ENCODE results near the gene HMGN1.

Gene HMGN1

DNA sequence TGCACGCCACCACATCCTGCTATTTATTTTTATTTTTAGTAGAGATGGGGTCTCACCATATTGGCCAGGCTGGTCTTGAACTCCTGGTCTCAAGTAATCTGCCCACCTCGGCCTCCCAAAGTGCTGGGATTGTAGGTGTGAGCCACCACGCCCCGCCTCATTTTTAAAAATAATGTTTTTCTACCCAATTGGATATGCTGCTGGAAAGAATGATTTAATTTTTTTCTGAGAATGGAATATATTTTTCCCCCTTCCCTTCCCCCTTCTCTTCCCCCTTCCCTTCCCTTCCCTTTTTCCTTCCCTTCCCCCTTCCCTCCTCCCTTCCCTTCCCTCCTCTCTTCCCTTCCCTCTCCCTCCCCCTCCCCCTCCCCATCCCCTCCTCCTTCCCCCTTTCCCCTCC is 17.7 kb upstream of the HMGN1 start:
- DNase-seq = no peak

- no peak for DNase-seq
Observed at GRCh38 chr21:39364949-39365348, 16.1 kb upstream of the HMGN1 start.

DNA sequence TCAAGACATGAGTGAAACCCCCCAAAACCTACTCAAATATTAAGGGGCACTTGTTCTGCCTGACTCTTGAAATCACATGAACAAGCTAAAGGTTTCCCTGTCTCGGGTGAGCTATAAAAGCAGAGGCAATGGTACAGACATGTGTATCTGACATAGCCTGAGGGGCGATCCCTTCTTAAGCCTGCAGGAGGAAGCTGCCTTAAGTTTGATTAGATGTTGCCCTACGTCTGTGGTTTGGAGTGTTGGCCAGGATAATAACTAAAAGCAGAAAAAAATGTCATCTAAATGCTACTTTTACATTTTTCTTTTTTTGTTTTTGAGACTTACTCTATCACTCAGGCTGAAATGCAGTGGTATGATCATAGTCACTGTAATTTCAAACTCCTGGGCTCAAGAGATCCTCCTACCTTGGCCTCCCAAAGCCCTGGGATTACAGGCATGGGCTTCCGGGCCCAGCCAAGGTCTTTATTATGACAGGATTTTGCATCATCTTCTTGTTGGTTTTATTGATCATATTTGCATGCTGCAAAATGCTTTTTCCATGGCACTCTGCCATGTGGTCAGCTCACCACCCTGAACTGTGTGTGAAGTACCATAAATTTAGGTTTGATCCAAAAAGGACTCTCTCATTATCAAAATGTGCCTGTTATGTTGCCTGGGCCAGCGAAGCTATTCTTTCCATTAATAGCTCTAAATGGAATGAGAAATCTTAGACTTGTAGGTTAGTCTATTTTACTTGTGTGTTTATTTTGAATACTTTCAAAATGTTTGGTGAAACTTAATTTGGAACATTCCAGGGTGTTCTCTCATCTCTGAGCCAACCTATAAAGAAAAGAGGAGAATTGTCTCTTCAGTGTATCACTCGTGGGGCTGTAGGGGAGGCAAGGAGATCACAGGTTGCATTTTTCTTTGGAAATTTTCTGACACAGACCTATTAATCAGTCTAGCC is 15.0 kb upstream of the HMGN1 start:
- no peak for DNase-seq

- DNase-seq = no peak
Observed at GRCh38 chr21:39362733-39363132, 13.8 kb upstream of the HMGN1 start.

DNA sequence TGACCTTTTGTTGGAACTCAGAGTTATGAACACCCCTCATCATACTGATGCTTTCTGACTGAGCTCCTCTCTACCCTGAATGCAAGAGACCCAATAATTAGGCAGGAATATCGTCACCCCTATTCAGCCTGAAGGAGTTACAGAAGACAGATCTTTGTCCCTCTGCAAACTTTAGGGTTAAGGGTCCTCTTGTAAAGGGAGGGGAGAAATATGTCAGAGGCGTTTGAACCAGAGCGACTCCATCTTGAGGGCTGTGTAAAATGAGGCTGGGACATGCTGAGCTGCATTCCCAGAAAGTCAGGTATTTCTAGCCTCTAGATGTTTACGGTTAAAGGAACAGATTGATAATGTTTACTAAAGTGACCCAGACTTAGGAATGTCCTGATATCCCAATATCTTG is 10.5 kb upstream of the HMGN1 start:
- no peak for DNase-seq

- DNase-seq = no peak
Observed at GRCh38 chr21:39353295-39353694, 4.4 kb upstream of the HMGN1 start.

- no peak for DNase-seq
Observed at GRCh38 chr21:39350094-39351005, 1.5 kb upstream of the HMGN1 start.

DNA sequence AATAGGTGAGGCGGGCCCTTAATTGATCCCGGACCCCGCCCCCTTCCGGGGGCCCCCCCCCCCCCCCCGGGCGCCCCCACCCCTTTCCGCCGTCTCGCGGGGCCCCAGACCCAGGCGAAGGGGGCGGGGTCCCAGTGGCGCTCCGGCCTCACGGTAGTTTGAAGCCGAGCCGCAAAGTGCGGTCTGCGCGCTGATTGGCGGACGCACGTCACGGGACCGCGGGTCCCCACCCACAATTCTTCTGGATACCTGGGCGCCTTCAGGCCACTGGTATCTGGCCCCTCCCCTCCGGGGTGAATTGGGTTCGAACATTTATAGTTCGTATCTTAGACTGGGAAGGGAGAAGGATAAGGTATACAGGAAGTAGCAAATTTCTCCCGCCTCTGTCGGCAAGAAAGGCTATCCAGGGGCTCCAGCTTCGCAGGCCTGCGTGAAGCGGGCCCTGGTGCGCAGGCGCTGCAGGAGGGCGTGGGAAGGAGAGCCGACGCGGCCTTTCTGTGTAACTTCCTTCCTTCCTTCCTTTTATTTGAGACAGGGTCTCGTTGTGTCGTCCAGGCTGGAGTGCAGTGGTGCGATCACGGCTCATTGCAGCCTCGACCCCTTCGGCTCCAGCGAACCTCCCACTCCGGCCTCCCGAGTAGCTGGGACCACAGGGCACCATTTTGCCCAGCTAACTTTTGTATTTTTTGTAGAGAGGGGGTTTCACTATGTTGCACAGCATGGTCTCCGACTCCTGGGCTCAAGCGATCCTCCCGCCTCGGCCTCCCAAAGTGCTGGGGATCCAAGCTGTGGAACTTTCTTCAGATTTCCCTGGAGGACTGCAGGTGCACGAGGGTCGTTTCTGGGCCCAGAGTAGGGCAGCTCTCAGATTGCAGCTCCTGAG is 564 bp upstream of the HMGN1 start:
- DNase-seq = peak; percentile 94 to 98

DNA sequence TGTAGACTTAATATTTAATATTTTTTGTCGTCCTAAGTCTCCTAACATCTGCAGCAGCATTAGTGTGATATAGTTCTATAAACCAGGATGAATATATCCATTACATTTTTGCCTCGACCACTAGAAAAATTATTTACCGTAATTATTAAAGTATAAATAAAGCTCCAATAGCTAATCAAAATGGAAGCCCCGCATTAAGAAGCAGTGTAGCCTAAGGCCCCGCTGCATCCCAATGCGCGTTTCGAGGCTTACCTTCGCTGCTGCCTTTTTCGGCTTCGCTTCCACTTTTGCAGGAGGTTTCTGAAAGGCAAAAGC is 891 bp downstream of the HMGN1 start:
- DNase-seq = no peak

GRCh38 chr21:39347537-39347936 is 1.4 kb downstream of the HMGN1 start:
- DNase-seq = no peak

GRCh38 chr21:39346671-39347331 is 2.1 kb downstream of the HMGN1 start:
- no peak for DNase-seq

DNA sequence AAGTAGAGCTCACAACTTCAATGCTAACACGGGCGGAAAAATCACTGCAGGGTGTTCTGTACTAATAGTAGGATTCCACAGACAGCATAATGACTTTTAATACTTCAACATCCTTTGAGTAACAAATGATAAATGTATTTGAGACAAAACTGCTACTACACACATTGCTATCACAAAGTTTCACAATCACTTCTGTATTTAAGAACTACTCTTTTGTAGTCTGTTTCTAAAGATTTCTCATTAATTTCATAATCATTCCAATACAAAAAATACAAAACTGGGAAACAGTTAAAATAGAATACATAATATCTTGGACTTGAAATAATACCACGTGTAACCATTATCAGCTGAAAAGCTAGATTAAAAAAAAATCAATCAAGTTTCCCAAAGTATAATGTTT is 2.7 kb downstream of the HMGN1 start:
- no peak for DNase-seq

- DNase-seq = no peak
Observed at GRCh38 chr21:39345440-39345839, 3.4 kb downstream of the HMGN1 start.

DNA sequence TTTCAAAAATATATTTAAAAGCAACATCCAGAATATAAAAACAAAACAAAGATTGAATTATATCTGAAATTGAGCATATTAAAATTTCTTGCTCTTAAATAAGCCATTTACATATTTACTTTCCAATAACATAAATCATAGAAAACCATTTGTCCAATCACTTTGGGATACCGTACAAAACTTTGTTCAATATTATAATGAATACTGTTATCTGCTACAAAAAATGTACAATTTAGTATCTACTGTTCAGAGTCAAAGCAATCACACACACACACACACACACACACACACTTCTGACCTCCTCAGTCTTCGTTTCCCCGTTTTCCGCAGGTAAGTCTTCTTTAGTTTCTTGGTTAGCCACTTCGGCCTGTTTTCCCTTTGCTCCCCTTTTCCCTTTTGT is 4.0 kb downstream of the HMGN1 start:
- DNase-seq = no peak

GRCh38 chr21:39341249-39341923 is 7.5 kb downstream of the HMGN1 start:
- no peak for DNase-seq

DNA sequence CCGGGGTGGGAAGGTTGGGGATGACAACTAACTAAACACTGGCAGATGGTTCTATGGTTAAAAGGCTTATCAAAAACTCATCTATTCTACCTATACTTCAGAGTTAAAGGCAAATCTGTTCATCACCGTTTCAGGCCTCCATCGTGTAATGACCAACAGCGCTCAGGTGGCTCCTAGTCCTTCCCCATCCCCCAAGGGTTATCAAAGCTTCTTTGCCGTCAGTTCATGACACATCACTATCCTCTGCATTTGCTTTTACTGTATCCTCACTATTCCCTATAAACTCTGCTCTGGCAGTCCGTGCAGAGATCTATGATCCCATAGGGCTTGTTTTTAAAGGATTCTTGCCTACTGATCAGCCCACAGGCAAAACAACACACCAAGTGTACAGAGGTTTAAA is 8.2 kb downstream of the HMGN1 start:
- no peak for DNase-seq

DNA sequence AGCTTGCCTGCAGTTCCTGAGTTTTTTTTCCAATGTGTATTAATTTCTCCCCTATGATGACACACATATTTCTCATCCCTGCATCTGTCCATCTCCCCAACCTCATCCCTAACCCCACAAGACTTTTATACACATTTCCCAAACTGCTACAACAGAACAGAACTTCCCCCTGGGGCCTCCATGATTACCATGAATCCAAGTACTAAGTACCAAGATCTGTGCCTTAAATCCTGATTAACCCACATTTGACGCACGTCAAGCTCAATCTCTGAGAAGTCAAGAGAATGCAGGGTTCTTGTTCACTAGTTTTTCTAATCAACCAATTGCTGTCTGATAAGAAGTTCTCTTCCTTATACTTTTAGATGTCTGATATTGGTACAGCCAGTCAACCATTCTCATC is 9.7 kb downstream of the HMGN1 start:
- no peak for DNase-seq

DNA sequence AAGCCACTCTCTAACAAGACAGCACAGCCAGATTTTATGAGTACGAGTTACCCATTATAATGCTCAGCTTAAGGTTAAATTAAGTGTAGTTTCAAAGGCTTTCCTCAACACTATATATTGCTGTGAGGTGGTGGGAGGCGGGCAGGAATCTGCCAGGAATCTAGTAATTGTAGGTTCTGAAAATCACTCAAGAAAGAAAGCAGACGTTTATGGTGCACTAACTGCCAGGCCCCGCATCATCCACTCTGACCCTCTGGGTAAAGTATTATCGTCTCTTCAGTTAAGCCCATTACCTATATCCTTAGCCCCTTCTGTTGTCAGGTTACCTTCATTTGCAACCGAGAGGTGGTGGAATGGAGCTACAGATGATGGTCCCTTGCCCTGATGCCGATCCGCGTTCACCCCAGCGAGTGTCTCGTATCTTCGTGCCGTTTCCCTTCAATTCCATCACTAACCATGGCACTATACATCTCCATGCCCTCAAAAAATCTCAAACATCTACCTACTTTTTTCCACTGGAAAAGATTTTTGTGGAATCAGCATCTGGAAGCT is 12.4 kb downstream of the HMGN1 start:
- DNase-seq = no peak

DNA sequence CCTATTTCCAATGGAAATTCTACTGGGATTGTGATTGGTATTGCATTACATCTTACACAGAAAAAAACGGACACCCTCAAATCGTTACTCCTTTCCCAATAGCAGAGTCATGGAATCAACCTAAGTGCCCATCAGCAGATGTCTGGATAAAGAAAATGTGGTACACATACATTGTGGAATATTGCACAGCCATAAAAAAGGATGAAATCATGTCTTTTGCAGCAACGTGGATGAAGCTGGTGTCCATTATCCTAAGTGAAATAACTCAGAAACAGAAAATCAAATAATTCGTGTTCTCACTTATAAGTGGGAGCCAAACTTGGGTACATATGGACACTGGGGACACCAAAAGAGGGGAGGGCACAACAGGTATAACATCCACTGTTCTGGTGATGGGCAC is 14.3 kb downstream of the HMGN1 start:
- no peak for DNase-seq

DNA sequence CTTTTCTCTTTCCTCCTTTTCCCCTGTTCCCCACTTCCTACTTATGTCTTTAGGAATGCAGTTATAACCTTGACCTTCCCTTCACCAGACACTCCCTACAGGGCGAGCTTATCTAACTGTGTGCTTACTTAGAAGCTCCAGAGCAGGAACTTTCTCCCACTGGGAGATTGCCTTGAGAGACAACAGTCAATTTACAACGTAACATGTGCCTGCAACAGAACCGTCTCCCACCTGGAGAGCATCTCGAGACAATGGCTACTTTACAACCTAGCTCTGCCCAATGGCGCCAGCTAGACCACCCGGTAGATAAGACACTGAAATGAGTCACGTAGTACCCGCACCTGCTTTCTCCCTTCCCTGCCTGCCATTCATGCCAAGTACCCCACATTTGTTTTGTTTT is 16.7 kb downstream of the HMGN1 start:
- DNase-seq = no peak

- no peak for DNase-seq
Observed at GRCh38 chr21:39330001-39330400, 18.9 kb downstream of the HMGN1 start.

DNA sequence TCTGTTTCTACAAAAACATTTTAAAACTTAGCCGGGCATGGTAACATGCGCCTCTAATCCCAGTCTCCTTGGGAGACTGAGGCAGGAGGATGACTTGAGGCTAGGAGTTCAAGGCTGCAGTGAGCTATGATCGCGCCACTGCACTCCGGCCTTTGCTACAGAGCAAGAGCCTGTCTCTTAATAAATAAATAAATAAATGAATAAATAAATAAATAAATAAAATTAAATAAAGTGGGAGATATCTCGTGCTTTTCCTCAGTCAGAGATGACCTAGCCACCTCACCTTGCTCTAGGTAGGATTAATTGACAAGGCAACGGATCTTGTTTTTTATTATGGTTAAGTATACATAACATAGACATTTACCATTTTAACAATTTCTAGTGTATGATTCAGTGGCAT is 21.2 kb downstream of the HMGN1 start:
- no peak for DNase-seq

Measured in NCI-H1930 (cell line).